ENCODE data around the gene SRL.
"Not testable (repeated sequence)": the region's sequence is repeated elsewhere in the genome, so short reads cannot be mapped to it uniquely, and the experiment has no call there.

Gene SRL

GRCh38 chr16:4158143-4159093, 83.5 kb downstream of the SRL start:
- no peak for ATAC-seq

GRCh38 chr16:4157376-4157825, 84.5 kb downstream of the SRL start:
- no peak for ATAC-seq

GRCh38 chr16:4156503-4156902, 85.4 kb downstream of the SRL start:
- ATAC-seq, result not testable (repeated sequence)

DNA sequence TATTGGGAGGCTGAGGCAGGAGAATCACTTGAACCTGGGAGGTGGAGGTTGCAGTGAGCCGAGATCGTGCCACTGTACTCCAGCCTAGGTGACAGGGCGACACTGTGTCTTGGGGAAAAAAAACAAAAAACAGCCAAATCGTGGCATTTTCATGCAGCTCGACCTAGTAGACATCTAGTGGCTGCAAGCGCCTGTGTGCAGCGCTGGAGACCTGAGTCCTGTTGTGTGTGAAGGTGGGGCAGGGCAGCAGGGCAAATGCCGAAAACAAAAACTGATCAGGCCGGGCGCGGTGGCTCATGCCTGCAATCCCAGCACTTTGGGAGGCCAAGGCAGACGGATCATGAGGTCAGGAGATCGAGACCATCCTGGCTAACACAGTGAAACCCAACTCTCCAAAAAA, 88.5 kb downstream of the SRL start:
- ATAC-seq, result not testable (repeated sequence)

GRCh38 chr16:4152267-4152666, 89.6 kb downstream of the SRL start:
- no peak for ATAC-seq

DNA sequence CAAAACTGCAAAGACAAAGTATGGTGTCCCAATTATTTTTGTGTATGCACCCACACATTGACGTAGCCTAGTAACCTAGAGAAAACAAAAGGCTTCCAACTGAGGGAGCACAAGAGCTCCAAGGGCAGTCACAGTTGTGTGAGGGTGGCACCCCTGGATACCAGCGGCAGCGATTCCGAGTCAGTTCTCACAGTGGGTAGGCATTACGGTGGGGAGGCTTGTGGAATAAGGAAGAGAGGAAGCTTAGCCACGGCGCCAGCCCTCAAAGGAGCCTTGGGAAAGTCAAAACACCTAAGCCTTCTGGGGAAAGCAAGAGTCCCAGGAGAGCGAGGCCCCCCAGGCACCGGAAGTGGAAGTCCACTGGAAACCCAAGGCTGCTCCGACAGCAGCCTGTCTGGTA, 94.6 kb downstream of the SRL start:
- ATAC-seq, result no peak

DNA sequence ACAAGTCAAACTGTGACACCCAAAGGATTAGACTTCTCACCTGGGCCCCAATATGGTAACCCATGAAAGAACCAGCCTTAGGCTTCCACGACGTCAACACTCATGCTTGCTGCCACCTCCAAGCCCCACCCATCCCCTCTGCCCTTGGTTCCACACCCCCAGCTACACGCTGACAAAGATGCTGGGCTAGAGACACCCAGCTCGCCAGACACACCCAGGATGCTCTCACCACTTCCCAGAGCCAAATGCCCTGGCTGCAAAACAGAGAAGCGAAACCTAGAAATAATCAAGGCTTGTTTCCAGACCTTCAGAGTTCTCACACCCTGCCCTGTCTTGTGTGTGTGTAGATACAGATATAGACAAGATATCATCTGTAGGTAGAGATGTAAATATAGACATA, 99.6 kb downstream of the SRL start:
- peak in 1 of 2 donors; percentile 36 for ATAC-seq

GRCh38 chr16:4141604-4142003, 100.3 kb downstream of the SRL start:
- no peak for ATAC-seq

- no peak for ATAC-seq
These were observed 101.2 kb downstream of the SRL start for GRCh38 chr16:4140652-4141051.

- no peak for ATAC-seq
These were observed 101.9 kb downstream of the SRL start for GRCh38 chr16:4139968-4140367.

Measured in activated CD4-positive, CD25-positive, alpha-beta regulatory T cell treated with anti-CD3 and anti-CD28 coated beads, Interleukin-2, amount 50 U/mL, for 24 hours (primary cell).